Hindlimb muscle (tissue), 1 donor: ENCODE data around the gene IL19. TPM values are rescaled to one million over a fixed set of nuclear protein-coding genes. Genes with fewer than 3 reads are reported as not detected.
"Not testable (repeated sequence)": the region's sequence is repeated elsewhere in the genome, so short reads cannot be mapped to it uniquely, and the experiment has no call there.

Experiments used
- DNase-seq: peaks from one replicate; pipeline ENCODE4 v3.0.0-alpha.2; 2013
- polyA plus RNA-seq: library from polyadenylated mRNA; unstranded; fragments of 120-200 nt; gene quantifications from one replicate; pipeline ENCODE4 v1.2.1, GENCODE V29; 2013; ENCODE audit not compliant: insufficient read length

Gene IL19
- polyA plus RNA-seq, 1 donor = not detected

- no peak for DNase-seq
These were observed 5.7 kb downstream of the IL19 start for GRCh38 chr1:206776229-206776628.

GRCh38 chr1:206778031-206778430 lies 7.5 kb downstream of the IL19 start:
- DNase-seq = no peak

GRCh38 chr1:206778911-206779310 lies 8.3 kb downstream of the IL19 start:
- DNase-seq = not testable (repeated sequence)

- no peak for DNase-seq
These were observed 9.1 kb downstream of the IL19 start for GRCh38 chr1:206779638-206780037.

- DNase-seq = no peak
These were observed 11.9 kb downstream of the IL19 start for GRCh38 chr1:206782448-206782847.

- no peak for DNase-seq
These were observed 12.9 kb downstream of the IL19 start for GRCh38 chr1:206783506-206783905.

- no peak for DNase-seq
These were observed 13.9 kb downstream of the IL19 start for GRCh38 chr1:206784471-206784903.

GRCh38 chr1:206785182-206785765 lies 14.7 kb downstream of the IL19 start:
- no peak for DNase-seq

GRCh38 chr1:206786212-206786886 lies 15.8 kb downstream of the IL19 start:
- no peak for DNase-seq

- no peak for DNase-seq
These were observed 17.3 kb downstream of the IL19 start for GRCh38 chr1:206787891-206788290.

- no peak for DNase-seq
These were observed 18.0 kb downstream of the IL19 start for GRCh38 chr1:206788487-206789050.

GRCh38 chr1:206790502-206791250 lies 20.1 kb downstream of the IL19 start:
- no peak for DNase-seq

GRCh38 chr1:206792939-206793607 lies 22.5 kb downstream of the IL19 start:
- no peak for DNase-seq

GRCh38 chr1:206793620-206794019 lies 23.0 kb downstream of the IL19 start:
- no peak for DNase-seq

GRCh38 chr1:206794294-206794908 lies 23.8 kb downstream of the IL19 start:
- DNase-seq = no peak

GRCh38 chr1:206796116-206796515 lies 25.5 kb downstream of the IL19 start:
- DNase-seq = no peak

- no peak for DNase-seq
These were observed 26.4 kb downstream of the IL19 start for GRCh38 chr1:206796981-206797402.

- DNase-seq = no peak
These were observed 27.2 kb downstream of the IL19 start for GRCh38 chr1:206797534-206798383.

- no peak for DNase-seq
These were observed 27.9 kb downstream of the IL19 start for GRCh38 chr1:206798384-206798996.

- DNase-seq = no peak
These were observed 28.7 kb downstream of the IL19 start for GRCh38 chr1:206799311-206799710.

GRCh38 chr1:206800411-206800810 lies 29.8 kb downstream of the IL19 start:
- no peak for DNase-seq
